H9 (cell line): ENCODE data around the gene VAV2. TPM values are rescaled to one million over a fixed set of nuclear protein-coding genes. Genes with fewer than 3 reads are reported as not detected.

Experiments
- DNase-seq: peaks from one replicate; pipeline ENCODE4 v3.0.0-alpha.2; 2017
- H2AFZ ChIP-seq: one replicate; pipeline ENCODE4 v1.6.1; 2013; ENCODE audit warnings: mild to moderate bottlenecking, low read length, control low read depth, moderate library complexity
- H2AK5ac ChIP-seq: 2 replicates; pipeline ENCODE4 v1.6.1; 2013; ENCODE audit warnings: low read length, control low read depth, mixed read lengths; ENCODE audit not compliant: insufficient read length
- H2BK120ac ChIP-seq: one replicate; pipeline ENCODE4 v1.6.1; 2013; ENCODE audit warnings: low read depth, mild to moderate bottlenecking, low read length, control low read depth, inconsistent platforms; ENCODE audit not compliant: poor library complexity, severe bottlenecking
- H2BK12ac ChIP-seq: 2 replicates; pipeline ENCODE4 v1.6.1; 2013; ENCODE audit warnings: low read length, control low read depth, mixed read lengths, low read depth; ENCODE audit not compliant: insufficient read length
- H2BK15ac ChIP-seq: 2 replicates; pipeline ENCODE4 v1.6.1; 2013; ENCODE audit warnings: low read depth, low read length, control low read depth
- H2BK20ac ChIP-seq: one replicate; pipeline ENCODE4 v1.6.1; 2013; ENCODE audit warnings: low read depth, mild to moderate bottlenecking, low read length, control low read depth, inconsistent platforms; ENCODE audit not compliant: poor library complexity, severe bottlenecking
- H2BK5ac ChIP-seq: 2 replicates; pipeline ENCODE4 v1.6.1; 2013; ENCODE audit warnings: low read length, control low read depth, mixed read lengths; ENCODE audit not compliant: insufficient read length
- H3K14ac ChIP-seq: 2 replicates; pipeline ENCODE4 v1.6.1; 2013; ENCODE audit warnings: low read length, control low read depth; ENCODE audit not compliant: insufficient read depth
- H3K18ac ChIP-seq: 2 replicates; pipeline ENCODE4 v1.6.1; 2013; ENCODE audit warnings: low read depth, mild to moderate bottlenecking, mixed read lengths, low read length, control low read depth; ENCODE audit not compliant: insufficient read length
- H3K23ac ChIP-seq: 2 replicates; pipeline ENCODE4 v1.6.1; 2013; ENCODE audit warnings: low read length, control low read depth, mixed read lengths, low read depth; ENCODE audit not compliant: insufficient read length
- H3K23me2 ChIP-seq: 2 replicates; pipeline ENCODE4 v1.6.1; 2013; ENCODE audit warnings: low read depth, mild to moderate bottlenecking, mixed read lengths, low read length, control low read depth; ENCODE audit not compliant: insufficient read length, poor library complexity, severe bottlenecking
- H3K27ac ChIP-seq: 2 replicates; pipeline ENCODE4 v1.5.1; 2013; ENCODE audit warnings: low read length, control low read depth, mixed read lengths, low read depth; ENCODE audit not compliant: insufficient read length
- H3K27me3 ChIP-seq: 2 replicates; pipeline ENCODE4 v1.6.1; 2013; ENCODE audit warnings: low read length, control low read depth, inconsistent platforms; ENCODE audit not compliant: insufficient read depth
- H3K4ac ChIP-seq: 2 replicates; pipeline ENCODE4 v1.6.1; 2013; ENCODE audit warnings: low read depth, mild to moderate bottlenecking, control low read depth, inconsistent platforms, low read length, moderate library complexity
- H3K4me1 ChIP-seq: 2 replicates; pipeline ENCODE4 v1.6.1; 2013; ENCODE audit warnings: low read length, control low read depth, inconsistent platforms; ENCODE audit not compliant: insufficient read depth
- H3K4me2 ChIP-seq: 2 replicates; pipeline ENCODE4 v1.6.1; 2013; ENCODE audit warnings: low read length, control low read depth, mixed read lengths; ENCODE audit not compliant: insufficient read length, insufficient read depth
- H3K56ac ChIP-seq: 2 replicates; pipeline ENCODE4 v1.6.1; 2013; ENCODE audit warnings: low read depth, mild to moderate bottlenecking, mixed read lengths, low read length, control low read depth; ENCODE audit not compliant: insufficient read length
- H3K79me1 ChIP-seq: 2 replicates; pipeline ENCODE4 v1.6.1; 2013; ENCODE audit warnings: low read depth, mild to moderate bottlenecking, moderate library complexity, low read length, control low read depth, inconsistent platforms; ENCODE audit not compliant: insufficient read depth, poor library complexity, severe bottlenecking
- H3K79me2 ChIP-seq: 2 replicates; pipeline ENCODE4 v1.6.1; 2013; ENCODE audit warnings: low read length, control low read depth, inconsistent platforms; ENCODE audit not compliant: insufficient read depth
- H3K9ac ChIP-seq: 2 replicates; pipeline ENCODE4 v1.6.1; 2013; ENCODE audit warnings: low read length, control low read depth, mixed read lengths; ENCODE audit not compliant: insufficient read length; ENCODE audit errors: extremely low read depth
- H3K9me3 ChIP-seq: one replicate; pipeline ENCODE4 v1.6.1; 2013; ENCODE audit warnings: low read depth, low read length, inconsistent platforms; ENCODE audit not compliant: control insufficient read depth
- H3T11ph ChIP-seq: one replicate; pipeline ENCODE4 v1.6.1; 2013; ENCODE audit warnings: mild to moderate bottlenecking, low read length, control low read depth, inconsistent platforms
- H4K20me1 ChIP-seq: one replicate; pipeline ENCODE4 v1.6.1; 2013; ENCODE audit not compliant: control insufficient read depth, insufficient read length, insufficient read depth
- H4K5ac ChIP-seq: 2 replicates; pipeline ENCODE4 v1.6.1; 2013; ENCODE audit warnings: low read depth, mild to moderate bottlenecking, mixed read lengths, low read length, control low read depth; ENCODE audit not compliant: insufficient read length
- H4K8ac ChIP-seq: replicated peaks from 2 replicates; pipeline ENCODE4 v1.6.1; 2013; ENCODE audit warnings: low read length, control low read depth, mixed read lengths, low read depth; ENCODE audit not compliant: insufficient read length
- H4K91ac ChIP-seq: 2 replicates; pipeline ENCODE4 v1.6.1; 2013; ENCODE audit warnings: low read depth, mild to moderate bottlenecking, moderate library complexity, mixed read lengths, low read length, control low read depth; ENCODE audit not compliant: insufficient read length
- H3K27ac Mint-ChIP-seq, 3 experiments: 2 replicates in 2 of 3; 3 replicates in 1 of 3; pipeline ENCODE4 v1.8.0; 2020 to 2021; ENCODE audit warnings: mixed read lengths in 3 of 3, mild to moderate bottlenecking in 1 of 3, moderate library complexity in 1 of 3
- H3K27me3 Mint-ChIP-seq: 2 replicates; pipeline ENCODE4 v1.8.0; 2021; ENCODE audit warnings: low read depth, mild to moderate bottlenecking, moderate library complexity, mixed read lengths
- H3K36me3 Mint-ChIP-seq, 3 experiments: 2 replicates in 2 of 3; 3 replicates in 1 of 3; pipeline ENCODE4 v1.8.0; 2020 to 2021; ENCODE audit warnings: low read depth in 3 of 3, mixed read lengths in 3 of 3; ENCODE audit not compliant: insufficient read depth in 1 of 3
- H3K4me1 Mint-ChIP-seq, 2 experiments: 2 replicates each; pipeline ENCODE4 v1.8.0; 2020; ENCODE audit warnings: mixed read lengths in 2 of 2
- H3K4me3 Mint-ChIP-seq, 2 experiments: 2 replicates in 1 of 2; 3 replicates in 1 of 2; pipeline ENCODE4 v1.8.0; 2020 to 2021; ENCODE audit warnings: mild to moderate bottlenecking in 2 of 2, mixed read lengths in 2 of 2, moderate library complexity in 1 of 2
- H3K9me3 Mint-ChIP-seq, 2 experiments: 2 replicates in 1 of 2; 3 replicates in 1 of 2; pipeline ENCODE4 v1.8.0; 2020; ENCODE audit warnings: mild to moderate bottlenecking in 2 of 2, mixed read lengths in 2 of 2, moderate library complexity in 1 of 2
- WGBS: extraction: QIAGEN DNeasy Blood & Tissue Kit; methylation state at CpG from one replicate; pipeline ENCODE4 v1.1.7; 2013; ENCODE audit warnings: missing lambda C conversion rate, low lambda C conversion rate, mixed read lengths; ENCODE audit not compliant: insufficient read length; ENCODE audit errors: extremely low coverage; 5-methylcytosine and 5-hydroxymethylcytosine counted together
- total RNA-seq: library from RNA; stranded (reverse); gene quantifications from 2 replicates; pipeline ENCODE4 v1.2.1, GENCODE V29; 2021
- TF ChIP-seq, protein P1 (sequence below): fragments of 200-600 bp; sonication (generic); conservative IDR thresholded peaks from 3 replicates; pipeline ENCODE4 v1.8.0; 2021; ENCODE audit warnings: antibody characterized with exemption, mild to moderate bottlenecking

VAV2 gene
- total RNA-seq, 1 experiment from 2014 or later = 58.7 TPM

DNA sequence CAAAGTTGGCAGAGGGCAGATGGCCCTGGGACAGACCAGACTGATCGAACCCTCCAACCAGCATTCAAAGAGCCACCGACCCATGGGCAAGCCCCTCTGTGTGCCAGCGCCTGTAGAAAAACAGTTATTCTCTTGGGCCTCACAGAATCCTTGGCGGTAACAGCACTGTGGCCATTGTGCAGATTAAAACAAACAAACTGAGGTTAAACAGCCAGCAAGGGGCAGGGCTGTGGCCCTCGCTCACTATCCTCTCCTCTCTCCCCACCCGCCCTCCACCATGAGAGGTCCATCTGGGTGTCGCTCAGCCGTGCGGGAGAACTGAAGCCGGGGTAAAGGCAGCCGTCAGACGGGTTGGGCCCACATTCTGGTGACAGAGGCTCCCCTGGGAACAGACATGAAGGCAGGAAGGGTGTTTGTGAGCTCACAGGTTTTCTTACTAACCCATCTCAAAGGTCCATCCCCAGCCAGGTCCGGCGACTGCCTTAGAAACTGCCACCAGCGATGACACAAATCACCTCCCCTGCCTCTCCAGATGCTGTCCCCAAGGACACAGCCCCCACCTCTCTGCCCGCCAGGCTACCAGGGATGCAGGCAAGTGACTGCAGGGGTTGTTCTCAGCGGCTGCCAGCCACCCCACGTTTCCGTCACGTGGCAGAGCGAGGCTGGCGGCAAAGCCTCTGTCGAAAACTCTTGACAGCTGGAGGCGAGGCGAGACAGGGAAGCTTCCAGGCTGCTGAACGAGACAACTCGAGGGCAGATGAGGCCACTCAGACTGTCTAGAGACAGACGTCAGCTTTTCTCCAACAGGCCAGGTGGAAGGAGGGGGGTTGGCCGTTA, 178.2 kb downstream of the VAV2 start:
- H2AFZ ChIP-seq = no peak overlapping the region
- no peaks in the 10 kb centered on the region for H3K9me3 ChIP-seq
- no peak overlapping the region for H4K91ac ChIP-seq
- H4K8ac ChIP-seq = no peak overlapping the region
- no peak overlapping the region for H3K18ac ChIP-seq
- DNase-seq = no peak
- no peak overlapping the region for H3K56ac ChIP-seq
- no peak overlapping the region for H3T11ph ChIP-seq
- TF ChIP-seq, protein P1, sequence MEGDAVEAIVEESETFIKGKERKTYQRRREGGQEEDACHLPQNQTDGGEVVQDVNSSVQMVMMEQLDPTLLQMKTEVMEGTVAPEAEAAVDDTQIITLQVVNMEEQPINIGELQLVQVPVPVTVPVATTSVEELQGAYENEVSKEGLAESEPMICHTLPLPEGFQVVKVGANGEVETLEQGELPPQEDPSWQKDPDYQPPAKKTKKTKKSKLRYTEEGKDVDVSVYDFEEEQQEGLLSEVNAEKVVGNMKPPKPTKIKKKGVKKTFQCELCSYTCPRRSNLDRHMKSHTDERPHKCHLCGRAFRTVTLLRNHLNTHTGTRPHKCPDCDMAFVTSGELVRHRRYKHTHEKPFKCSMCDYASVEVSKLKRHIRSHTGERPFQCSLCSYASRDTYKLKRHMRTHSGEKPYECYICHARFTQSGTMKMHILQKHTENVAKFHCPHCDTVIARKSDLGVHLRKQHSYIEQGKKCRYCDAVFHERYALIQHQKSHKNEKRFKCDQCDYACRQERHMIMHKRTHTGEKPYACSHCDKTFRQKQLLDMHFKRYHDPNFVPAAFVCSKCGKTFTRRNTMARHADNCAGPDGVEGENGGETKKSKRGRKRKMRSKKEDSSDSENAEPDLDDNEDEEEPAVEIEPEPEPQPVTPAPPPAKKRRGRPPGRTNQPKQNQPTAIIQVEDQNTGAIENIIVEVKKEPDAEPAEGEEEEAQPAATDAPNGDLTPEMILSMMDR = no peak
- peak overlapping the region in 1 of 3 experiments; percentile 49; a peak in 2 of 7 replicates for H3K27ac Mint-ChIP-seq
- H2BK5ac ChIP-seq = no peak overlapping the region
- H2AK5ac ChIP-seq = no peak overlapping the region
- no peak overlapping the region for H3K4me3 Mint-ChIP-seq
- H3K27ac ChIP-seq = no peak overlapping the region
- H4K5ac ChIP-seq = no peak overlapping the region
- no peak overlapping the region for H2BK120ac ChIP-seq
- no peaks in the 10 kb centered on the region for H4K20me1 ChIP-seq
- H2BK20ac ChIP-seq = no peak overlapping the region
- peaks cover 0 to 8% of the 10 kb centered on the region in 2 experiments; a peak in 2 of 4 replicates for H3K4me1 Mint-ChIP-seq
- H3K9me3 Mint-ChIP-seq = no peaks in the 10 kb centered on the region
- H3K27me3 Mint-ChIP-seq = no peaks in the 10 kb centered on the region
- no peak overlapping the region for H3K4me2 ChIP-seq
- H3K23ac ChIP-seq = no peak overlapping the region
- H3K79me2 ChIP-seq = no peaks in the 10 kb centered on the region
- no CpG with 5 or more reads among the region's 29 CpGs for WGBS
- H3K14ac ChIP-seq = no peak overlapping the region
- no peak overlapping the region for H3K4ac ChIP-seq
- no peak overlapping the region for H3K9ac ChIP-seq
- H3K36me3 Mint-ChIP-seq = peaks cover 0 to 30% (median 11%) of the 10 kb centered on the region in 3 experiments; a peak in 6 of 7 replicates
- no peak overlapping the region for H2BK12ac ChIP-seq
- no peak overlapping the region for H2BK15ac ChIP-seq
- no peaks in the 10 kb centered on the region for H3K27me3 ChIP-seq
- H3K4me1 ChIP-seq = no peaks in the 10 kb centered on the region
- no peaks in the 10 kb centered on the region for H3K23me2 ChIP-seq
- H3K79me1 ChIP-seq = no peaks in the 10 kb centered on the region
